KMS-11 (cell line): ENCODE data around the gene EXOC3L2.

Experiments
- H2AFZ ChIP-seq: fragments of 200-600 bp; sonication (generic); 2 replicates; pipeline ENCODE4 v1.6.1; 2016; ENCODE audit warnings: antibody characterized with exemption, mixed run types, low read depth
- H3K27ac ChIP-seq: fragments of 200-600 bp; sonication (generic); 2 replicates; pipeline ENCODE4 v1.6.1; 2016; ENCODE audit warnings: mild to moderate bottlenecking, mixed run types
- H3K27me3 ChIP-seq: fragments of 200-600 bp; sonication (generic); 2 replicates; pipeline ENCODE4 v1.6.1; 2017; ENCODE audit warnings: mild to moderate bottlenecking, low read depth, mixed run types, moderate library complexity; ENCODE audit not compliant: insufficient read depth
- H3K36me3 ChIP-seq: fragments of 200-600 bp; sonication (generic); 2 replicates; pipeline ENCODE4 v1.6.1; 2017; ENCODE audit warnings: mild to moderate bottlenecking, mixed run types; ENCODE audit not compliant: insufficient read depth
- H3K4me1 ChIP-seq: fragments of 200-600 bp; sonication (generic); 2 replicates; pipeline ENCODE4 v1.6.1; 2016; ENCODE audit warnings: mild to moderate bottlenecking, low read depth, mixed run types; ENCODE audit not compliant: poor library complexity, severe bottlenecking
- H3K4me2 ChIP-seq: fragments of 200-600 bp; sonication (generic); 2 replicates; pipeline ENCODE4 v1.7.0; 2016; ENCODE audit warnings: mild to moderate bottlenecking, mixed run types
- H3K4me3 ChIP-seq: fragments of 200-600 bp; sonication (generic); IDR thresholded peaks from 2 replicates; pipeline ENCODE4 v1.6.1; 2017; ENCODE audit warnings: low read depth, low read length, mixed read lengths; ENCODE audit not compliant: insufficient read depth
- H3K79me2 ChIP-seq: fragments of 200-600 bp; sonication (generic); 2 replicates; pipeline ENCODE4 v1.6.1; 2016; ENCODE audit warnings: low read depth, mixed run types; ENCODE audit not compliant: insufficient read depth
- H3K9ac ChIP-seq: fragments of 200-600 bp; sonication (generic); 2 replicates; pipeline ENCODE4 v1.6.1; 2016; ENCODE audit warnings: mild to moderate bottlenecking, mixed run types
- H4K20me1 ChIP-seq: fragments of 200-600 bp; sonication (generic); 2 replicates; pipeline ENCODE4 v1.6.1; 2016; ENCODE audit warnings: mild to moderate bottlenecking, mixed run types; ENCODE audit not compliant: insufficient read depth
- TF ChIP-seq, protein P1 (sequence below): fragments of 200-600 bp; sonication (generic); conservative IDR thresholded peaks from 2 replicates; pipeline ENCODE4 v1.6.1; 2017; ENCODE audit warnings: low read depth, mild to moderate bottlenecking, antibody characterized with exemption, low read length, moderate library complexity, mixed read lengths

The EXOC3L2 gene

DNA sequence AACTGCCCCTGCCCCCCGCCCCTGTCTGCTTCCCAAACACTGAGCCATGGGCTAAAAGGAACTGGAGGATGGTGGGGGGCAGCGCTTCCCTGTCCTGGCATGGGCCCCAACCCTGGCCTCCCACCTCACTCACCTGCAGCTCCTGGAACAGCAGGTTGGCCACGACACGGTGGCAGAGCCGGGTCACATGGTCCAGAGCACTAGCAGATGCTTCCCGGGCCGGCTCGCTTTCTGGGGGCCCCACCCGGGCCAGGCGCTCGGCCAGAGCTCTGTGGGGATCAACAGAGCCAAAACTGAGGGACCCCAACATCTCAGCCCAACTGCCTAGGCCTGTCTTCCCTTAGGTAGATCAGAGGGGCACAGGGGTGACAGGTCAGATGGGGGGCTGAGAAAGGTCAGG is 20.6 kb downstream of the EXOC3L2 start:
- TF ChIP-seq, protein P1, sequence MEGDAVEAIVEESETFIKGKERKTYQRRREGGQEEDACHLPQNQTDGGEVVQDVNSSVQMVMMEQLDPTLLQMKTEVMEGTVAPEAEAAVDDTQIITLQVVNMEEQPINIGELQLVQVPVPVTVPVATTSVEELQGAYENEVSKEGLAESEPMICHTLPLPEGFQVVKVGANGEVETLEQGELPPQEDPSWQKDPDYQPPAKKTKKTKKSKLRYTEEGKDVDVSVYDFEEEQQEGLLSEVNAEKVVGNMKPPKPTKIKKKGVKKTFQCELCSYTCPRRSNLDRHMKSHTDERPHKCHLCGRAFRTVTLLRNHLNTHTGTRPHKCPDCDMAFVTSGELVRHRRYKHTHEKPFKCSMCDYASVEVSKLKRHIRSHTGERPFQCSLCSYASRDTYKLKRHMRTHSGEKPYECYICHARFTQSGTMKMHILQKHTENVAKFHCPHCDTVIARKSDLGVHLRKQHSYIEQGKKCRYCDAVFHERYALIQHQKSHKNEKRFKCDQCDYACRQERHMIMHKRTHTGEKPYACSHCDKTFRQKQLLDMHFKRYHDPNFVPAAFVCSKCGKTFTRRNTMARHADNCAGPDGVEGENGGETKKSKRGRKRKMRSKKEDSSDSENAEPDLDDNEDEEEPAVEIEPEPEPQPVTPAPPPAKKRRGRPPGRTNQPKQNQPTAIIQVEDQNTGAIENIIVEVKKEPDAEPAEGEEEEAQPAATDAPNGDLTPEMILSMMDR = no peak
- H3K79me2 ChIP-seq = no peaks in the 10 kb centered on the region
- no peaks in the 10 kb centered on the region for H3K36me3 ChIP-seq
- H3K9ac ChIP-seq = no peak overlapping the region
- no peak overlapping the region for H3K27ac ChIP-seq
- H3K4me3 ChIP-seq = no peak overlapping the region
- H3K27me3 ChIP-seq = no peaks in the 10 kb centered on the region; the same call in 1 of the 2 replicates
- H4K20me1 ChIP-seq = no peaks in the 10 kb centered on the region
- no peak overlapping the region for H3K4me2 ChIP-seq
- no peak overlapping the region for H2AFZ ChIP-seq
- no peaks in the 10 kb centered on the region for H3K4me1 ChIP-seq

GRCh38 chr19:45223879-45224278 is 21.3 kb downstream of the EXOC3L2 start:
- no peak overlapping the region for H3K9ac ChIP-seq

DNA sequence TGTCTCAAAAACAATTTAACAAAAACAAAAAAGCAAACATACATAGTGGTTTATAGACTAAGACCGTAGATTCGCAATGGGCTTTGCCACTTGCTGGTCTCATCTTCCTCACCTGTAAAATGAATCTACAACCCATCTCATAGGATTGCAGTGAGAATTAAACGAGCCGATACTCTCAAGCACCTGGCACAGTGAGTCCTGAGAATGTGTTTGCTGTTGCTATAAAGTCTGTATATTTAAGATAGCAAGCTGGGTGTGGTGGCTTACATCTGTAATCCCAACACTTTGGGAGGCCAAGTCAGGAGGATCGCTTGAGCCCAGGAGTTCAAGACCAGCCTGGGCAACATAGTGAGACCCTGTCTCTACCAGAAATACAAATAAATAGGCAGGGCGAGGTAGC is 22.5 kb downstream of the EXOC3L2 start:
- Histone ChIP-seq H3K27ac (no peak overlapping the region), H2AFZ (no peak overlapping the region), H3K9ac (no peak overlapping the region), H3K4me2 (no peak overlapping the region), H4K20me1 (no peaks in the 10 kb centered on the region), H3K27me3 (peaks cover 3% of the 10 kb centered on the region; the same call in 1 of the 2 replicates), H3K4me3 (no peak overlapping the region), H3K79me2 (no peaks in the 10 kb centered on the region), H3K4me1 (no peaks in the 10 kb centered on the region), H3K36me3 (no peaks in the 10 kb centered on the region)
- TF ChIP-seq, protein P1 = no peak

More at GRCh38 chr19:45223879-45224278, 21.3 kb downstream of the EXOC3L2 start:
- H3K27me3 ChIP-seq = peaks cover under 1% of the 10 kb centered on the region; the same call in 1 of the 2 replicates
- H3K4me2 ChIP-seq = no peak overlapping the region
- no peaks in the 10 kb centered on the region for H3K79me2 ChIP-seq
- no peak overlapping the region for H2AFZ ChIP-seq
- no peak overlapping the region for H3K4me3 ChIP-seq
- H3K36me3 ChIP-seq = no peaks in the 10 kb centered on the region
- no peak overlapping the region for H3K27ac ChIP-seq
- no peaks in the 10 kb centered on the region for H3K4me1 ChIP-seq
- no peaks in the 10 kb centered on the region for H4K20me1 ChIP-seq
- TF ChIP-seq, protein P1 = no peak

DNA sequence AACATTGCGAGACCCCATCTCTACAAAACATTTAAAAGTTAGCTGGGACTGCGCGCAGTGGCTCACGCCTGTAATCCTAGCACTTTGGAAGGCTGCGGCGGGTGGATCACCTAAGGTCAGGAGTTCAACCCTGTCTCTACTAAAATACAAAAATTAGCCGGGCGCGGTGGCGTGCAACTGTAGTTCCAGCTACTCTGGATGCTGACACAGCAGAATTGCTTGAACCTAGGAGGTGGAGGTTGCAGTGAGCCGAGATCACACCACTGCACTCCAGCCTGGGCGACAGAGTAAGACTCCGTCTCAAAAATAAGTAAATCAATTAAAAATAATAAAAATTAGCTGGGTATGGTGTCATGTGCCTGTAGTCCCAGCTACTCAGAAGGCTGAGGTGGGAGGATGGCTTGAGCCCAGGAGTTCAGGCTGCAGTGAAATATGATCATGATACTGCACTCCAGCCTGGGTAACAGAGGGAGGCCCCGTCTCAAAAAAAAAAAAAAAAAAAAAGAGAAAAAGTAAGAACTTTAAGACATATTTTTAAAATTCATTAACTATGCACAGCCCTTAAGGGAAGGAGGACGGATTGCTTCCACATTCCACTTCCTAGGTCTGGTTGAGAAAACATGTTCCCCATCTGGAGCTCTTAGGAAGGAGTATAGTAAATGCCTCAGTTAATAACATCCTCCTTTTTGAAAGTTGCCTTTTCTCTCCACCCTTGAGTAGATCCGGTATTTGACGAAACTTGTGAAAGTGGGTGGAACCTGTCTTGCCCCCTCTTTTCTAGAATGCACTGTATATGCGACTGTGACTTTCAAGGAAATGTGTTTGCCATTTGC is 26.1 kb downstream of the EXOC3L2 start:
- Histone ChIP-seq H3K36me3 (no peaks in the 10 kb centered on the region), H3K4me3 (no peak overlapping the region), H3K27me3 (peaks cover 14% of the 10 kb centered on the region; the same call in 1 of the 2 replicates)

More for the DNA sequence above, 26.1 kb downstream of the EXOC3L2 start:
- no peak overlapping the region for H3K4me2 ChIP-seq
- no peak overlapping the region for H3K27ac ChIP-seq
- no peaks in the 10 kb centered on the region for H3K79me2 ChIP-seq
- H4K20me1 ChIP-seq = no peaks in the 10 kb centered on the region
- no peak overlapping the region for H2AFZ ChIP-seq
- TF ChIP-seq, protein P1 = no peak
- H3K4me1 ChIP-seq = no peaks in the 10 kb centered on the region
- H3K9ac ChIP-seq = no peak overlapping the region
